Upper lobe of left lung (tissue), 4 donors: ENCODE measurements around the gene LCP1.

Experiments
- CTCF ChIP-seq, 6 experiments: fragments of 450-650 bp in 4 of 6; fragments of 200-600 bp in 2 of 6; sonication (generic) in 2 of 6; IDR thresholded peaks; one replicate each; pipeline ENCODE4 v1.5.1; 2016 to 2019; ENCODE audit warnings: antibody characterized with exemption in 6 of 6
- POLR2A ChIP-seq, 4 donors: fragments of 450-650 bp; IDR thresholded peaks; one replicate each; pipeline ENCODE4 v1.5.1; 2016 to 2017; ENCODE audit warnings: antibody characterized with exemption in 4 of 4, mild to moderate bottlenecking in 2 of 4
- POLR2AphosphoS5 ChIP-seq, 2 donors: sonication (generic); formaldehyde crosslinking; IDR thresholded peaks; one replicate each; pipeline ENCODE4 v1.5.1; 2017; ENCODE audit warnings: antibody characterized with exemption in 2 of 2

DNA sequence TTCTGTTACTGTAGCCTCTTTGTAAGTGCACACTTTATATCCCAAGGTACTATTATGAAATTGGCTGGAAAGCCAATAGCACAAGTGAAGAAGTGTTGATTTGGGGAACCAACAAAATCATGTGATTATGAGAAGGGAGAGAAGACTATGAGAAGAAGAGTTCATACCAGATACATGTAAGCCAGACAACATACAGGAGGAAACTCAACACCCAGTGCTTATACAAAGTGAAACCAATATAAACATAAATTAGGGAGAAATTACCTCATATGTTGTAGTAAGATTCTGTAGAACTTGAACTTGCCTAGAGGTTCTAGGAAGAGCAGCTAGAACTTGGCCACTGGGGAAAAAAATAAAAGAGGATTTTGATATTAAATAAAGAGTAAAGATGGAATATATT lies 94.5 kb downstream of the LCP1 start:
- TF ChIP-seq POLR2A (IDR thresholded peaks at IDR 0.05) (no peak), POLR2AphosphoS5 (IDR thresholded peaks at IDR 0.05) (no peak), CTCF (IDR thresholded peaks at IDR 0.05) (no peak)
